Heart left ventricle (tissue), 16 donors: Measurements from ENCODE around the gene MUC16. TPM values are rescaled to one million over a fixed set of nuclear protein-coding genes. Genes with fewer than 3 reads are reported as not detected.

Experiments used
- ATAC-seq, 4 donors: fragments of 200-7000 bp; cut with Tn5 transposase; one replicate each; pipeline ENCODE4 v1.9.1; 2020 to 2022; ENCODE audit warnings: moderate library complexity in 4 of 4, mild to moderate bottlenecking in 3 of 4, moderate number of reproducible peaks in 1 of 4
- DNase-seq, 5 donors: peaks; one replicate each; pipeline ENCODE4 v3.0.0-alpha.2; 2020
- H3K27ac ChIP-seq, 12 donors: fragments of 200-600 bp; sonication (generic) in 4 of 12; one replicate each; pipeline versions ENCODE4 v1.5.0 to v1.8.0; 2016 to 2022; ENCODE audit warnings: mild to moderate bottlenecking in 2 of 12
- H3K27me3 ChIP-seq, 9 donors: fragments of 200-600 bp; sonication (generic) in 2 of 9; one replicate each; pipeline versions ENCODE4 v1.5.1 to v1.8.0; 2016 to 2022; ENCODE audit warnings: mild to moderate bottlenecking in 3 of 9
- H3K36me3 ChIP-seq, 9 donors: fragments of 200-600 bp; sonication (generic) in 2 of 9; one replicate each; pipeline versions ENCODE4 v1.5.0 to v1.8.0; 2018 to 2022; ENCODE audit warnings: mild to moderate bottlenecking in 2 of 9
- H3K4me1 ChIP-seq, 12 donors: fragments of 200-600 bp; sonication (generic) in 4 of 12; one replicate each; pipeline versions ENCODE4 v1.5.0 to v1.8.0; 2016 to 2022; ENCODE audit warnings: mild to moderate bottlenecking in 3 of 12
- H3K4me3 ChIP-seq, 12 donors: fragments of 200-600 bp; sonication (generic) in 4 of 12; one replicate each; pipeline versions ENCODE4 v1.5.0 to v1.8.0; 2017 to 2022; ENCODE audit warnings: mild to moderate bottlenecking in 9 of 12, moderate library complexity in 4 of 12
- H3K9me3 ChIP-seq, 12 donors: fragments of 200-600 bp; sonication (generic) in 4 of 12; one replicate each; pipeline versions ENCODE4 v1.5.0 to v1.8.0; 2016 to 2022; ENCODE audit warnings: mild to moderate bottlenecking in 1 of 12
- POLR2A ChIP-seq, 2 donors: fragments of 450-650 bp; IDR thresholded peaks; one replicate each; pipeline ENCODE4 v1.6.1; 2017; ENCODE audit warnings: antibody characterized with exemption in 2 of 2, mild to moderate bottlenecking in 2 of 2, moderate library complexity in 2 of 2
- WGBS, 4 donors: extraction: QIAGEN DNeasy Blood & Tissue Kit in 2 of 4; methylation state at CpG; one replicate each; pipeline versions ENCODE4 v1.1.5 to v1.1.7; 2013 to 2018; 5-methylcytosine and 5-hydroxymethylcytosine counted together
- intact Hi-C, 10 donors: fragments of 100-400 bp; cut with DNase I; formaldehyde crosslinking; loops; one replicate each; pipeline versions ENCODE4 v1.11.1 to v1.14.2; 2022
- polyA plus RNA-seq, 2 donors: library from polyadenylated mRNA; stranded (reverse); fragments of 200-250 nt; gene quantifications; one replicate each; pipeline ENCODE4 v1.2.3, GENCODE V29; 2013
- total RNA-seq, 9 donors: library from RNA; depleted of rRNA in 2 of 9; stranded (reverse); fragments of >200 nt in 2 of 9; fragmentation: NEBNext Ultra II Directional in 3 of 9; extraction: Animal tissue kit (Norgen Biotek cat#: 25700) in 3 of 9; gene quantifications; one replicate each; pipeline versions ENCODE4 v1.1.0 to v1.2.4, GENCODE V29; 2016 to 2023
- TF ChIP-seq, protein P1 (sequence below), 12 donors: fragments of 200-600 bp; sonication (generic) in 4 of 12; IDR thresholded peaks; one replicate each; pipeline versions ENCODE4 v1.5.0 to v1.8.0; 2018 to 2022; ENCODE audit warnings: antibody characterized with exemption in 12 of 12, mild to moderate bottlenecking in 5 of 12
- donor health status: ischemic (EF 13 %, LVEDD 7.1; RV severe dilation, severe dysfunction).
- donor health status: healthy with polysubstance abuse.
- donor health status: DM: no; HTN: yes; CAD: no.
- donor health status: DM: no; HTN: no; CAD: no.
- donor health status: ischemic (EF 25% LVEDD 6.9; RV normal size, moderate dysfunction).
- donor health status: ischemic (EF 25% LVEDD 5.7; RV mildly dilated, moderate dysfunction).
- donor health status: healthy.
- donor health status: DM: yes; HTN: yes; CAD: no.
- donor health status: ischemic (EF 35%, LVEDD 5.7; RV mildly dilated, moderate dysfunction).
- donor health status: nonischemic (EF 11% LVEDD 7.7; RV severe dilation, severe dysfunction).
- donor health status: DM: yes; HTN: yes; CAD: no.
- donor health status: PGD.
- donor health status: ischemic (EF 29% LVEDD 5.4; RV normal size, mild dysfunction).
- donor health status: nonischemic (EF 23%, LVEDD 6.1; RV moderate dilation, normal function).

The MUC16 gene
- total and polyA plus RNA-seq, 11 donors = under 0.01 to 16.2 (median 0.05) TPM; not detected in 7

DNA sequence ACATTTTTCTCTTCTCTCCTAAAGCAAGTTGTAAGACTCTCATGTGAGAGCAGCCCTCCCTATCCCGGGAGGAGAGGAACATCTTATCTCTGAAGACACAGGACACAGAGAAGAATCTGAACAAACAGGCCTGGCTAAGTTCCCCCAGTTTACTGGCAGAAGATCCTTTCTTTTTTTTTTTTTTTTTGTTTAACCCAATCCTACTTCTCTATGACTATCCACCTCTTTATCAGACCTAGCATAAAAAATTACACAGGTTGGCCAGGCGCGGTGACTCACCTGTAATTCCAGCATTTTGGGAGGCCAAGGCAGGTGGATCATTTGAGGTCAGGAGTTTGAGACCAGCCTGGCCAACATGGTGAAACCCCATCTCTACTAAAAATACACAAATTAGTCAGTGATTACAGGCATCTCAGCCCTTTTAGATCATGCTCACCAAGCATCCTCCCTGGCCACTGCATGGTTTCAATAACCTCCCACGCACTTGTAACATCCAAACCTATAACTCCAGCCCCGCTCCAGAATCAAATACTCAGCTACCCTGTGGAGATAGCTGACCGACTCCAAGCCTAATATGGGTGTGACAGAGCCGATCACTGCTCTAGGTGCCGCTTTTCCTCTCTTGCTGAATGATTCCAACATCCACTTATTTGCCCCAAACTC, 27.3 kb upstream of the MUC16 start:
- Histone ChIP-seq H3K36me3 (no peaks in the 10 kb centered on the region), H3K4me1 (no peaks in the 10 kb centered on the region), H3K9me3 (no peaks in the 10 kb centered on the region), H3K4me3 (no peak overlapping the region), H3K27me3 (peaks cover 0 to 4% (median 0%) of the 10 kb centered on the region in 9 donors), H3K27ac (no peak overlapping the region)
- intact Hi-C loops = no loop called here
- no peak for TF ChIP-seq POLR2A (IDR thresholded peaks at IDR 0.05)
- TF ChIP-seq, protein P1, sequence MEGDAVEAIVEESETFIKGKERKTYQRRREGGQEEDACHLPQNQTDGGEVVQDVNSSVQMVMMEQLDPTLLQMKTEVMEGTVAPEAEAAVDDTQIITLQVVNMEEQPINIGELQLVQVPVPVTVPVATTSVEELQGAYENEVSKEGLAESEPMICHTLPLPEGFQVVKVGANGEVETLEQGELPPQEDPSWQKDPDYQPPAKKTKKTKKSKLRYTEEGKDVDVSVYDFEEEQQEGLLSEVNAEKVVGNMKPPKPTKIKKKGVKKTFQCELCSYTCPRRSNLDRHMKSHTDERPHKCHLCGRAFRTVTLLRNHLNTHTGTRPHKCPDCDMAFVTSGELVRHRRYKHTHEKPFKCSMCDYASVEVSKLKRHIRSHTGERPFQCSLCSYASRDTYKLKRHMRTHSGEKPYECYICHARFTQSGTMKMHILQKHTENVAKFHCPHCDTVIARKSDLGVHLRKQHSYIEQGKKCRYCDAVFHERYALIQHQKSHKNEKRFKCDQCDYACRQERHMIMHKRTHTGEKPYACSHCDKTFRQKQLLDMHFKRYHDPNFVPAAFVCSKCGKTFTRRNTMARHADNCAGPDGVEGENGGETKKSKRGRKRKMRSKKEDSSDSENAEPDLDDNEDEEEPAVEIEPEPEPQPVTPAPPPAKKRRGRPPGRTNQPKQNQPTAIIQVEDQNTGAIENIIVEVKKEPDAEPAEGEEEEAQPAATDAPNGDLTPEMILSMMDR (IDR thresholded peaks at IDR 0.05) = no peak
- ATAC-seq (no peak), DNase-seq (no peak)
- whole genome bisulfite sequencing, 4 donors = 76 to 86% (median 78%) methylated on average over 8 of the region's 8 CpGs

DNA sequence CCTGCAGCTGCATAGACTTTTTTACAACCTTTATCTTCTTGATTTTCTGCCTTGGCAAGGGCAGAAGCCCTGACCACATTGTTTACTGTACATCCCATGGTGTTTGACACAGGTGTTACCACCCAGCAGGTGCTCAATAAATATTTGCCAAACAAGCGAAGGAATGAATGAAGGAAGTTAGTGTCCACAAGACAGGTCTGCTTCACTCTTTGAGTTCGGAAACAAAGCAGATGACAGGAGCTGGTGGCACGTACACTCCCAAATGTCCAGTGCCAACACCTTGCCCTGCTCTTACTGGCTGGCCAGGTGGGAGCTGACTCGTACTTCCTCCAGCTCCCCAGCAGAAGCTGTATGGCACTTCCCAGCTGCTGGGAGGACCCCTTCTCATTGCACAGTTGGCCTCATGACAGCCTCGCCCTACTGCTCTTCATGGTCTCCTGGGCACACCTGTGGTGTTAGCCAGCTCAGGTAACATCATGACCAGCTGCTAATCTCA, 22.0 kb upstream of the MUC16 start:
- TF ChIP-seq, protein P1 (IDR thresholded peaks at IDR 0.05) = no peak
- no peak for TF ChIP-seq POLR2A (IDR thresholded peaks at IDR 0.05)
- intact Hi-C loops = no loop called here
- ATAC-seq (no peak), DNase-seq (no peak)
- Histone ChIP-seq H3K27me3 (peaks cover 0 to 10% (median 0%) of the 10 kb centered on the region in 9 donors), H3K9me3 (no peaks in the 10 kb centered on the region), H3K4me3 (no peak overlapping the region), H3K4me1 (no peaks in the 10 kb centered on the region), H3K27ac (no peak overlapping the region), H3K36me3 (no peaks in the 10 kb centered on the region)
- WGBS, 4 donors = 71 to 78% (median 76%) methylated on average over 2 to 5 of the region's 5 CpGs

DNA sequence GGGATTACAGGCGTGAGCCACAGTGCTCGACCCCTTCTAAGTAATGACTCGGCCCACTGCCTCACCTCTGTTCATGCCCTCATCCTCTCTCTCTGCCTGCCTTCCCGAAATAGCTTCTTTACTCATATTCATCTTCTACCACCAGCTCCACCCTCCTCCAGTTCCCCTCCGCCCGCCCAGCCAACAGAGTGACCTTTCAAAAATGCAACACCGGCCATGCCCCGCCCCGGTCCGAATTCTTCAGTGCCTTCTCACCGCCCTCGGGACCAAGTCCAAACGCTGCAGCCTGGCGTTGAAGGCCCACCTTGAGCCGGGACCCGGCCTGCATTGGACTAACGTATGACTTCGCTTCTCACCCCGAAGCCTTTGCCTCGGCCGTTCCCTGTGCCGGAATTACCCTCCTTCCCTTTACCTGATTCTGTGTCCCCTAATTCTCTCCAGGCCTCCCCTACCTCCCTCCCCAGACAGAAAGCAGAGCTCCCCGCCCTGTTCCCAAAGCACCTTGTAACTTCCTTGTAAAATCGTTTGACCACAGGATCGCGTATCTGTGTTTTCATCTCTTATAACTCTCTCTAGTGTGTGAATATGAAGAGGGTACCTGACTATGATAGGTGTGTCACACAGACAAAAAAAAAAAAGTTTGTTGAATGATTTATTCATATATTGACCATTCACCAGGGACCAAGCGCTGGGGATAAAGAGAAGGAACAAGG, 8.1 kb upstream of the MUC16 start:
- no peak overlapping the region for H3K27ac ChIP-seq
- TF ChIP-seq, protein P1 (IDR thresholded peaks at IDR 0.05) = no peak
- no peak for TF ChIP-seq POLR2A (IDR thresholded peaks at IDR 0.05)
- no peak for ATAC-seq

DNA sequence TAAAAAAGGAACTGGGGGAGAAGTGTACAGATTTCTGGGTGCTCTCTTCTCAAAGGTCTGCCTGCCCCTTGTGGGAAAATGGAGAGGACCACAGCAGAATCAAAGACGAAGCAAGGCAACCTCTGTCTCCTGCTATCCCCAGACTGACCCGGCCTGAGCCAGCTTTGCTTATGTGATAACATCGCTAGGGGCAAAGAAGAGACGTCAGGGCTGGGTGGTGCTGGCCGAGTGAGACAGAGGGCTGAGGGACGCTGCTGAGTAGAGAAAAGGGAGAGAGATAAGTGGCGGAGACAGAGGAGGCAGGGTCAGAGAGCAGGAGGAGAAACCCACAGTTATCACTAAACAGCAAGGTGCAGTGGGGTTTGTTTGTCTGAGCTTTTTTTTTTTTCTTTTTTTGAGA, 4.6 kb upstream of the MUC16 start:
- Histone ChIP-seq H3K27ac (no peak overlapping the region), H3K36me3 (no peaks in the 10 kb centered on the region), H3K4me3 (no peak overlapping the region), H3K27me3 (peaks cover 0 to 21% (median 0%) of the 10 kb centered on the region in 9 donors), H3K9me3 (peaks cover 0 to 5% (median 0%) of the 10 kb centered on the region in 12 donors), H3K4me1 (no peaks in the 10 kb centered on the region)
- no peak for TF ChIP-seq POLR2A (IDR thresholded peaks at IDR 0.05)
- TF ChIP-seq, protein P1 (IDR thresholded peaks at IDR 0.05) = no peak
- intact Hi-C loops = no loop called here
- 12 to 32% (median 26%) methylated on average over 7 of the region's 7 CpGs for WGBS, 4 donors
- no peak for DNase-seq
- no peak for ATAC-seq

More for the DNA sequence above, 8.1 kb upstream of the MUC16 start:
- intact Hi-C loops = no loop called here
- H3K36me3 ChIP-seq = no peaks in the 10 kb centered on the region
- DNase-seq = no peak
- H3K27me3 ChIP-seq = peaks cover 0 to 5% (median 0%) of the 10 kb centered on the region in 9 donors
- H3K9me3 ChIP-seq = peaks cover 0 to 5% (median 0%) of the 10 kb centered on the region in 12 donors
- WGBS, 4 donors = 77 to 87% (median 81%) methylated on average over 27 of the region's 27 CpGs
- H3K4me1 ChIP-seq = no peaks in the 10 kb centered on the region
- H3K4me3 ChIP-seq = no peak overlapping the region
